Skeletal muscle satellite cell (primary cell): ENCODE results near the gene PXMP2.

Experiments
- H3K27me3 ChIP-seq: 2 replicates; pipeline ENCODE4 v1.7.0; 2013; ENCODE audit warnings: low read length; ENCODE audit not compliant: control insufficient read depth, insufficient read depth
- H3K36me3 ChIP-seq: 2 replicates; pipeline ENCODE4 v1.7.0; 2013; ENCODE audit warnings: mild to moderate bottlenecking, control low read depth, low read length; ENCODE audit not compliant: insufficient read depth
- H3K4me1 ChIP-seq: 2 replicates; pipeline ENCODE4 v1.7.0; 2013; ENCODE audit warnings: low read length; ENCODE audit not compliant: control insufficient read depth, insufficient read depth
- H3K4me2 ChIP-seq: 2 replicates; pipeline ENCODE4 v1.7.0; 2013; ENCODE audit warnings: mild to moderate bottlenecking, low read length
- H3K4me3 ChIP-seq: 2 replicates; pipeline ENCODE4 v1.7.0; 2013; ENCODE audit warnings: low read length
- H3K9ac ChIP-seq: 2 replicates; pipeline ENCODE4 v1.7.0; 2013; ENCODE audit warnings: mild to moderate bottlenecking, low read depth, low read length, moderate library complexity
- H3K9me3 ChIP-seq: replicated peaks from 2 replicates; pipeline ENCODE4 v1.7.0; 2013; ENCODE audit warnings: mild to moderate bottlenecking, control low read depth, low read length

The PXMP2 gene

DNA sequence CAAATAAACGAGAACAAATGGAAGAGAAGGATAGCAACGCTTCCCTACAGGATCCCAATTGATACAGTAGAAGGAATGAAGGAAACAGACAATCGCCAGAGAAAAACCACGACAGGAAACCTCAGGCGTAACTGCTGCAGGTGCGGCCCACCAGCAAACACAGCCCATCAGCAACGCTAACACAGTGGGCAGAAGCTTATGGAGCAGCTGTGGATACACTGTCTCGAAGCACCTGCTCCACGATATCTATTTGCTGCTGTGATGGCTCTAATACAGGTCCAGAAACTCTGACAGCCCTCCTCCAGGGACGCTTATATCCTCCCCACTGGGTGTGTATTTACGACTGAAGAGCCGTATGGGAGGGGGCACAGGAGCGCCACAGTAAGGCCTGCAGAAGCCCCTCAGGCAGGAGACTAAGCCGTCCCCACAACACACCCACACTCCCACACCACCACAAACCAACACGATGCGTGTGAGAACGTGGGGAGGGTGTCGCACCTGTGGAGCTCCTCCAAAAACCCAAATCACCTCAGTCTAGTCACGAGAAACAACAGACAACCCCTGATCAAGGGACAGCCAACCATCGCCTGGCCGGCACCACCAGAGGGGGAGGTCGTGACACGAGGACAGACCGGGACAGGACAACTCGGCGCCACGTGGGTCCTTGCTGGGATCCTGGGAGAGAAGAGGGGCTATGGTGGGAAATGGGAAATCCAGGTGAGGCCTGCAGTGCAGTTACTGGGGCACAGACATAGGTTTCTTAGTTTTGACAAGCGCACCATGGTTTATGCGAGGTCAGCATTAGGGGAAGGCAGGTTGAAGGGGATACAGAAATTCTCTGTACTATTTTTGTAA is 24.3 kb upstream of the PXMP2 start:
- Histone ChIP-seq H3K9ac (no peak overlapping the region), H3K4me1 (no peaks in the 10 kb centered on the region), H3K9me3 (no peaks in the 10 kb centered on the region), H3K36me3 (peaks cover 80% of the 10 kb centered on the region), H3K4me2 (no peak overlapping the region), H3K4me3 (no peak overlapping the region), H3K27me3 (no peaks in the 10 kb centered on the region)

DNA sequence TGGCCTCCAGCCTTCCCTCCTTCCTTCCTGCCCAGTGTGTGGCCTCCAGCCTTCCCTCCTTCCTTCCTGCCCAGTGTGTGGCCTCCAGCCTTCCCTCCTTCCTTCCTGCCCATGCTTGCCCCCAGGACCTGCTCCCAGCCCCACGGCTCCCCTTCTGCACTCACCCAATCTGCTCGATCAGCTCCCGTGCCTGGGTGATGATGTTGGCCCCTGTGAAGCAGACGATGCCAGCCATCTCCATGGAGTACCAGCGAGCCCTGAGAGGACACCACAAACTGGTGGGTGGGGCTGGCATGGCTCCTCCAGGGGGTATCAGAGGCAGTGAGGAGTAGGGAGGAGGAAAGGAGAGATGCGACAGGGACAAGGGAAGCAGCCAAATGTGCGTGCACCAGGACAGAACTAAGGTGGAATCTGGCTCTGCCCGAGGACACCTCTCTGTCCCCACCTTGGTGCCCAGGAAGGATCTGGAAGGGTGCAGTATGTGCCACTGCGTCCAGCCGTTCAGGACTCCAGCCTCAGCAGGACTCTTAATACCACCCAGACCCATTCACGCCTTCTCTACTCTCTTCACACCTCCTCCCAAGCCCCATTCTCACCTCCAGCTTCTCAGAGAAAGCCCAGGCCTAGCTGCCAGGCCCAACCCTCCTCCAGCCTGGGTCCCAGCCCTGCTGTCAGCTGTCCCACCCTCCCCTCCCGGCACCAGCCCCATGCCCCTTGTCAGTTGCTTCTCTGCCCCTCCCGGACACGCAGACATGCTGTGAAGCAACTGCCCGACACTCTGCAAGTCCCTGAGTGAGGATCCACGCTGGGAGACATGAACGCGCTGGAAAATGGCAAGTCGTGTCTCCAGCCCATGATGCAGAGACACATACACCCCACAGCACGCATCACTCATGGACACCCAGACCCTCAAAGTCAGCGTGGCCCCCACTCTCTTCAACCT is 22.9 kb upstream of the PXMP2 start:
- Histone ChIP-seq H3K27me3 (no peaks in the 10 kb centered on the region), H3K4me1 (no peaks in the 10 kb centered on the region), H3K4me3 (no peak overlapping the region), H3K9me3 (no peaks in the 10 kb centered on the region), H3K4me2 (no peak overlapping the region), H3K36me3 (peaks cover 76% of the 10 kb centered on the region), H3K9ac (no peak overlapping the region)

DNA sequence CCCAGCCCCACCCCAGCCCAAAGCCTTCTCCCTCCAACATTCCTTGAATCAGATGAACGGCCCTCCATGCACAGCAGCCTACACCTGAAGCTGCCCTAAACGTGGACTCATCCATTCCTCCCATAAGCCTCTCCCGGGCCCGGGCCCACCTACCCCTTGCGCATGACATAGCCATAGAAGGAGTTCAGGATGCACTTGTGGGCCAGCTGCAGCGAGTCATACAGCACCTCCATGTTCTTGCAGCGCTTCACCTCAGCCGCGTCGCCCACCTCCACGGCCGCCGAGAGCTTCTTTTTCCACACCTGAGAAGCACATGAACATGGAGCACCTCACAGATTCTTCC is 22.3 kb upstream of the PXMP2 start:
- Histone ChIP-seq H3K9me3 (no peaks in the 10 kb centered on the region), H3K36me3 (peaks cover 72% of the 10 kb centered on the region), H3K4me3 (no peak overlapping the region), H3K27me3 (no peaks in the 10 kb centered on the region), H3K4me1 (no peaks in the 10 kb centered on the region), H3K9ac (no peak overlapping the region), H3K4me2 (no peak overlapping the region)

DNA sequence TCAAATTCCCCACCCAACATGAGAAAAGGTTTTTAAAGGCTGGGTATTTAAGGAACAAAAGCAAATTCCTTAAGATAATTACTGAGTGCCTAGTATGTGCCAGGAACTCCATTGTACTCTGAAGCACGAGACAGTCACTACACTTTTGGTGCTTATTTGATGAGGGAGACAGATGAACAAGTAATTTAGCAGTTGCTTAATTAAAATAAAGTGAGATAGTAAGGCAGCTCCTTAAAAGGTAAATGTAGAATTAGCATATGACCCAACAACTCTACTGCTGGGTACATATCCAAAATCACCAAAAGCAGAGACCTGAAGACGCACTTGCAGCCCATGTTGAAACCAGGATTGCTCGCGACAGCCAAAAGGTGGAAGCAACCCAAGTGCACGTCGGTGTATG is 21.6 kb upstream of the PXMP2 start:
- Histone ChIP-seq H3K9me3 (no peaks in the 10 kb centered on the region), H3K4me1 (no peaks in the 10 kb centered on the region), H3K27me3 (no peaks in the 10 kb centered on the region), H3K36me3 (peaks cover 67% of the 10 kb centered on the region), H3K9ac (no peak overlapping the region), H3K4me3 (no peak overlapping the region), H3K4me2 (no peak overlapping the region)

- no peak overlapping the region for H3K4me2 ChIP-seq
- no peaks in the 10 kb centered on the region for H3K9me3 ChIP-seq
- H3K4me3 ChIP-seq = no peak overlapping the region
- no peak overlapping the region for H3K9ac ChIP-seq
- no peaks in the 10 kb centered on the region for H3K27me3 ChIP-seq
- no peaks in the 10 kb centered on the region for H3K4me1 ChIP-seq
- H3K36me3 ChIP-seq = peaks cover 57% of the 10 kb centered on the region
Observed at GRCh38 chr12:132668191-132669088, 18.9 kb upstream of the PXMP2 start.

DNA sequence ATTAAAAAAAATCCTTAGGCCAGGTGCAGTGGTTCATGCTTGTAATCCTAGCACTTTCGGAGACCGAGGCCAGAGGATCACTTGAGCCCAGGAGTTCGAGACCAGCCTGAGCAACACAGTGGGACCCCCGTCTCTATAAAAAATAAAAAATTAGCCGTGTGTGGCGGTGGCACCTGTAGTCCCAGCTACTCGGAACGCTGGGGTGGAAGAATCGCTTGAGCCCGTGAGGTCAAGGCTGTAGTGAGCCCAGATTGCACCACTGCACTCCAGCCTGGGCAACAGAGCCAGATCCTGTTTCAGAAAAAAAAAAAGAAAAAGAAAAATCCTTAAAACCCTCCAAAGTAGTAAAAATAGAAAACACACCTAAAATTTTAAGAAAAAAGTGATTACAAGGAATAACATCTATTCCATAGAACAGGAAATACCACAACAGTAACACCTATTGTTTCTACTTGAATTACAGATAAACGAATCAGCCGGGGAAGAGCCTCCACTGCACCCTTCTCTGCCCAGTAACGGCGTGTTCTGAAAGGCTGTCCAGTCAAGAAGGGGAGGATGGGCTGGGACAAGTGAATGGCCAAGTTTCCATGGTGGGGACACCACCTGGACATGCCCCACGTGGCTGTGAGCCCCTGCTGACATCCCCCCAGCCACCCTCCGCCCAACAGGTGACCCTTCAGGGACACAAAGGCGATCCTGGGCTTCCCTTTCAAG is 18.1 kb upstream of the PXMP2 start:
- H3K4me3 ChIP-seq = no peak overlapping the region
- H3K36me3 ChIP-seq = peaks cover 57% of the 10 kb centered on the region

DNA sequence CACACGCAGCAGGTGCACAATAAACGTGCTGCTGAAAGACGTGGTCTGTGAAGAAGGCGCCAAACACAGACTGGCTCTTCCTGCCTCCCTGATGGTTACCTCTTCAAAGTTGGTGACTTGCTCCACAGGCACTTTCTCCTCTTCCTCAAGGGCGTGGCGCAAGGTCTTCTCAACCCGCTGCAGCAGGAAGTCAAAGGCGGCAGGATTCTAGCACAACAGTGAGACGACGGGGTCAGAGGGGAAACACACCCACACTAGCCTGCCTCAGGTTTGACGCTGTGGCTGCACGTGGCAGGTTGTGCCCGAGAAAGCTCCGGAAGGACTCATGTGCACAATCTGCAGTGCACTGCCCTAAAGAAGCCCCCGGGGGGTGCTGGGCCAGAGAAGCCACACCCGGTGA is 15.3 kb upstream of the PXMP2 start:
- Histone ChIP-seq H3K9me3 (no peaks in the 10 kb centered on the region), H3K36me3 (peaks cover 56% of the 10 kb centered on the region), H3K4me2 (no peak overlapping the region), H3K9ac (no peak overlapping the region), H3K4me3 (no peak overlapping the region), H3K27me3 (no peaks in the 10 kb centered on the region), H3K4me1 (no peaks in the 10 kb centered on the region)

More for the DNA sequence above, 18.1 kb upstream of the PXMP2 start:
- H3K4me1 ChIP-seq = no peaks in the 10 kb centered on the region
- no peaks in the 10 kb centered on the region for H3K27me3 ChIP-seq
- no peak overlapping the region for H3K4me2 ChIP-seq
- no peak overlapping the region for H3K9ac ChIP-seq
- no peaks in the 10 kb centered on the region for H3K9me3 ChIP-seq

DNA sequence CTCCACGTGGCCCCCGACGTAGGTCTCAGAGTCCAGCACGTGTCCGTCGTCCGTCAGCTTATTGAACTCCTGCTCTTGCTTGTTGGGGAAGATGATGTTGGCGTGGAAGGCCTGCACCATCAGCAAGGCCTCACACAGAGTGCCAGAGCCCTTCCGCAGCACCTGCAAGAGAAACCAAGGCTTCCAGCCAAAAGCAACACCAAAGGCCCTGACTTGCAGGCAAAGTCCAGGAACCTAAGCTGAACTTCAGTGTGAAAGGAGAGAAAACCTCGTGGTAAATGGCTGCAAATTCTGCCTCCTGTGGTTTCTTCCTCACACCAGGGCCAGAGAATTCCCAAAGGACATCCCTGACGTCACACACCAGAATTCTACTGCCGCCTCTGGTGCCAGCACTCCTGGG is 14.7 kb upstream of the PXMP2 start:
- H3K9ac ChIP-seq = no peak overlapping the region
- no peaks in the 10 kb centered on the region for H3K4me1 ChIP-seq
- no peak overlapping the region for H3K4me2 ChIP-seq
- H3K4me3 ChIP-seq = no peak overlapping the region
- no peaks in the 10 kb centered on the region for H3K9me3 ChIP-seq
- H3K27me3 ChIP-seq = no peaks in the 10 kb centered on the region
- H3K36me3 ChIP-seq = peaks cover 56% of the 10 kb centered on the region

- Histone ChIP-seq H3K36me3 (peaks cover 50% of the 10 kb centered on the region), H3K27me3 (no peaks in the 10 kb centered on the region), H3K9ac (no peak overlapping the region)
Observed at GRCh38 chr12:132673288-132674179, 13.9 kb upstream of the PXMP2 start.

DNA sequence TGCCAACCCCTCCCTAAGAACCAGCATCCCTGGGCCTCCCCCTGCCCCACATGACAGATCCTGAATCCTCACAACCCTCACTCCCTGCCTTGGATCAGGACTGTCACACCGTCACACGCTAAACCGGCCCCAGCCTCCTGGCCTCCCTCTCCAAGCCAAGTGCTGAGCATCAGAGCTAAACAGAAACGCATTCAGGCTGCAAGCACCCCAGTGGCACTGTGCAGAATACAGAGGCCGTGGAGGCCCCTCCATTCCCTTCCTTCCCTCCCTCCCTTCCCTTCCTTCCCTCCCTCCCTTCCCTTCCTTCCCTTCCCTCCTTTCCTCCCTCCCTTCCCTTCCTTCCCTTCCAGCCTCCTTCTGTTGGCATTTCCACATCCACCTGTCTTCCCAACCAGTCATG is 12.8 kb upstream of the PXMP2 start:
- H3K4me2 ChIP-seq = no peak overlapping the region
- no peaks in the 10 kb centered on the region for H3K4me1 ChIP-seq
- no peaks in the 10 kb centered on the region for H3K27me3 ChIP-seq
- H3K9ac ChIP-seq = no peak overlapping the region
- no peaks in the 10 kb centered on the region for H3K9me3 ChIP-seq
- no peak overlapping the region for H3K4me3 ChIP-seq
- peaks cover 44% of the 10 kb centered on the region for H3K36me3 ChIP-seq

More at GRCh38 chr12:132673288-132674179, 13.9 kb upstream of the PXMP2 start:
- no peak overlapping the region for H3K4me2 ChIP-seq
- no peaks in the 10 kb centered on the region for H3K9me3 ChIP-seq
- no peak overlapping the region for H3K4me3 ChIP-seq
- no peaks in the 10 kb centered on the region for H3K4me1 ChIP-seq
